ENCODE measurements around the gene APOO. TPM values are rescaled to one million over a fixed set of nuclear protein-coding genes. Genes with fewer than 3 reads are reported as not detected.

APOO gene
- total RNA-seq, 1 donor, result 13.0 TPM

DNA sequence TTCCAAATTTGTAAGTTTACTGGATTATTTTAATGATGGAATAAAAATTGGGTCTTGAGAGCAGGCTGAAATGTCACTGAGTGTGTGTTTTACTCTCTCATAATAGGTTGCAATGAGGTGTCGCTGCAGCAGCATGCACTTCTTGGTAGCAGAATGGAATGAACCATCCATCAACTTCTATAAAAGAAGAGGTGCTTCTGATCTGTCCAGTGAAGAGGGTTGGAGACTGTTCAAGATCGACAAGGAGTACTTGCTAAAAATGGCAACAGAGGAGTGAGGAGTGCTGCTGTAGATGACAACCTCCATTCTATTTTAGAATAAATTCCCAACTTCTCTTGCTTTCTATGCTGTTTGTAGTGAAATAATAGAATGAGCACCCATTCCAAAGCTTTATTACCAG lies 122.2 kb downstream of the APOO start:
- no peak for DNase-seq (ENCODE audit: low read depth)
- TF ChIP-seq CTCF (IDR thresholded peaks at IDR 0.05; ENCODE audit: insufficient read depth, low read depth, low read length), result no peak
- no peak overlapping the region for H3K4me3 ChIP-seq (ENCODE audit: low read depth, low read length)

GRCh38 chrX:23784470-23785331 lies 123.0 kb downstream of the APOO start:
- no peak for TF ChIP-seq CTCF (IDR thresholded peaks at IDR 0.05; ENCODE audit: insufficient read depth, low read depth, low read length)
- DNase-seq (ENCODE audit: low read depth), result peak; percentile 86
- H3K4me3 ChIP-seq (ENCODE audit: low read depth, low read length), result peak overlapping the region; percentile 81

- H3K4me3 ChIP-seq (ENCODE audit: low read depth, low read length), result peak overlapping the region; percentile 81
Measured at GRCh38 chrX:23783589-23784469, 123.9 kb downstream of the APOO start.

More at GRCh38 chrX:23783589-23784469, 123.9 kb downstream of the APOO start:
- no peak for TF ChIP-seq CTCF (IDR thresholded peaks at IDR 0.05; ENCODE audit: insufficient read depth, low read depth, low read length)
- no peak for DNase-seq (ENCODE audit: low read depth)

Other genes with a start within 250 kb of the APOO start
- 160 and 216 TPM in 2 replicates for gene PRDX4, start 240.4 kb downstream of the APOO start, total RNA-seq
- gene ACOT9, start 164.7 kb downstream of the APOO start, total RNA-seq, result 69.5 and 72.8 TPM in 2 replicates
- gene SAT1, start 124.8 kb downstream of the APOO start, total RNA-seq, result 71.7 and 81.8 TPM in 2 replicates
- gene CXorf58, start 68 bp upstream of the APOO start, total RNA-seq, result not detected in 2 replicates
- gene KLHL15, start 119.2 kb upstream of the APOO start, total RNA-seq, result 6.8 and 12.5 TPM in 2 replicates
- 256 and 355 TPM in 2 replicates for gene EIF2S3, start 147.0 kb upstream of the APOO start, total RNA-seq
- gene ZFX, start 241.8 kb upstream of the APOO start, total RNA-seq, result 66.4 and 82.5 TPM in 2 replicates